Gastroesophageal sphincter (tissue), 3 donors: ENCODE results near the gene COL28A1.

Experiments
- EP300 ChIP-seq: sonication (generic); formaldehyde crosslinking; IDR thresholded peaks from one replicate; pipeline ENCODE4 v1.6.1; 2017; ENCODE audit warnings: antibody characterized with exemption, mild to moderate bottlenecking
- POLR2A ChIP-seq, 2 donors: fragments of 450-650 bp; IDR thresholded peaks; one replicate each; pipeline ENCODE4 v1.6.1; 2017; ENCODE audit warnings: antibody characterized with exemption in 2 of 2, mild to moderate bottlenecking in 2 of 2, moderate library complexity in 1 of 2
- POLR2AphosphoS5 ChIP-seq: sonication (generic); formaldehyde crosslinking; IDR thresholded peaks from one replicate; pipeline ENCODE4 v1.6.1; 2017; ENCODE audit warnings: antibody characterized with exemption
- TF ChIP-seq, protein P1 (sequence below), 4 experiments: fragments of 200-600 bp in 2 of 4; fragments of 450-650 bp in 2 of 4; sonication (generic) in 1 of 4; IDR thresholded peaks; one replicate each; pipeline ENCODE4 v1.5.1; 2017 to 2019; ENCODE audit warnings: antibody characterized with exemption in 4 of 4, mild to moderate bottlenecking in 2 of 4, moderate library complexity in 2 of 4

DNA sequence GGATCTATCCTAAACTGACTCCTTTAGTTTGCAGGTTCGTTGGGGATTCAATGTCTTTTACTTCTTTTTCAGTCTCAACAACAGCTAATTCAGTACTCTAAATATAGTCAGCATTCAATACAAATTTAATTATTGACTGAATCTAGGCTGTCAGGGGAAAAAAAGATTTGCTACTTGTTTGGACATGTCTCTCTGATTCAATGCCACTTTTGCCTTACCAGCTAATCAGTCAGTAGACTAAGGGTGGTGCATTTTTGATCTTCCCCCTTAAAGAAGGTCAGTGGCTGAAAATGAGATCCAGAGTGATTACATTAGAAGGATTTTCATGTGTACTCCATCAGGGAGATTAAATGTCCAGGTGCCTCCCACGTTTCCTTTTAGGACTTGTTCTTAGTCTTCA is 208.2 kb downstream of the COL28A1 start:
- TF ChIP-seq, protein P1, sequence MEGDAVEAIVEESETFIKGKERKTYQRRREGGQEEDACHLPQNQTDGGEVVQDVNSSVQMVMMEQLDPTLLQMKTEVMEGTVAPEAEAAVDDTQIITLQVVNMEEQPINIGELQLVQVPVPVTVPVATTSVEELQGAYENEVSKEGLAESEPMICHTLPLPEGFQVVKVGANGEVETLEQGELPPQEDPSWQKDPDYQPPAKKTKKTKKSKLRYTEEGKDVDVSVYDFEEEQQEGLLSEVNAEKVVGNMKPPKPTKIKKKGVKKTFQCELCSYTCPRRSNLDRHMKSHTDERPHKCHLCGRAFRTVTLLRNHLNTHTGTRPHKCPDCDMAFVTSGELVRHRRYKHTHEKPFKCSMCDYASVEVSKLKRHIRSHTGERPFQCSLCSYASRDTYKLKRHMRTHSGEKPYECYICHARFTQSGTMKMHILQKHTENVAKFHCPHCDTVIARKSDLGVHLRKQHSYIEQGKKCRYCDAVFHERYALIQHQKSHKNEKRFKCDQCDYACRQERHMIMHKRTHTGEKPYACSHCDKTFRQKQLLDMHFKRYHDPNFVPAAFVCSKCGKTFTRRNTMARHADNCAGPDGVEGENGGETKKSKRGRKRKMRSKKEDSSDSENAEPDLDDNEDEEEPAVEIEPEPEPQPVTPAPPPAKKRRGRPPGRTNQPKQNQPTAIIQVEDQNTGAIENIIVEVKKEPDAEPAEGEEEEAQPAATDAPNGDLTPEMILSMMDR (IDR thresholded peaks at IDR 0.05): no peak
- TF ChIP-seq EP300 (no peak), POLR2A (IDR thresholded peaks at IDR 0.05) (no peak), POLR2AphosphoS5 (no peak)
